ENCODE results near the gene PRKG1. TPM values are rescaled to one million over a fixed set of nuclear protein-coding genes. Genes with fewer than 3 reads are reported as not detected.

The PRKG1 gene
- total and polyA plus RNA-seq, 2 donors from 2014 or later, result 3.6 to 14.8 TPM

- intact Hi-C loops (cut with DNase I), result no loop called here
- Histone ChIP-seq H3K9ac (ENCODE audit: low read length in 3 of 3) (no peak overlapping the region), H3K4me1 (ENCODE audit: control insufficient read depth in 2 of 3, insufficient read depth in 2 of 3, low read depth in 1 of 3, low read length in 3 of 3) (no peaks in the 10 kb centered on the region), H3K36me3 (ENCODE audit: control insufficient read depth in 2 of 3, insufficient read depth in 3 of 3, low read length in 3 of 3) (no peaks in the 10 kb centered on the region), H3K27ac (ENCODE audit: low read depth in 2 of 2, low read length in 2 of 2) (no peak overlapping the region), H3K4me3 (ENCODE audit: low read length in 3 of 3) (no peak overlapping the region), H3K27me3 (ENCODE audit: control insufficient read depth, insufficient read depth, low read length) (no peaks in the 10 kb centered on the region), H3K9me3 (ENCODE audit: control insufficient read depth in 2 of 3, insufficient read depth in 1 of 3, low read length in 3 of 3) (no peaks in the 10 kb centered on the region)
- no peak for DNase-seq
- no peak for FAIRE-seq
- TF ChIP-seq CTCF (IDR thresholded peaks at IDR 0.05; ENCODE audit: borderline replicate concordance, extremely low read depth, insufficient read depth), result no peak
These were observed 746.8 kb downstream of the PRKG1 start for GRCh38 chr10:51821045-51821444.

GRCh38 chr10:51821745-51822144 is 747.5 kb downstream of the PRKG1 start:
- intact Hi-C loops (cut with DNase I), result no loop called here

GRCh38 chr10:51832652-51833383 is 758.5 kb downstream of the PRKG1 start:
- peaks cover 0 to 7% (median 0%) of the 10 kb centered on the region in 3 donors for H3K9me3 ChIP-seq (ENCODE audit: control insufficient read depth in 2 of 3, insufficient read depth in 1 of 3, low read length in 3 of 3)
- intact Hi-C loops (cut with DNase I), result no loop called here
- DNase-seq, result peak in 1 of 5 donors; percentile 6
- H3K27me3 ChIP-seq (ENCODE audit: control insufficient read depth, insufficient read depth, low read length), result no peaks in the 10 kb centered on the region
- no peak overlapping the region for H3K27ac ChIP-seq (ENCODE audit: low read depth in 2 of 2, low read length in 2 of 2)
- TF ChIP-seq CTCF (IDR thresholded peaks at IDR 0.05; ENCODE audit: borderline replicate concordance, extremely low read depth, insufficient read depth), result no peak
- FAIRE-seq, result no peak
- no peak overlapping the region for H3K4me3 ChIP-seq (ENCODE audit: low read length in 3 of 3)
- H3K9ac ChIP-seq (ENCODE audit: low read length in 3 of 3), result no peak overlapping the region
- no peaks in the 10 kb centered on the region for H3K4me1 ChIP-seq (ENCODE audit: control insufficient read depth in 2 of 3, insufficient read depth in 2 of 3, low read depth in 1 of 3, low read length in 3 of 3)
- no peaks in the 10 kb centered on the region for H3K36me3 ChIP-seq (ENCODE audit: control insufficient read depth in 2 of 3, insufficient read depth in 3 of 3, low read length in 3 of 3)

More at GRCh38 chr10:51821745-51822144, 747.5 kb downstream of the PRKG1 start:
- no peak overlapping the region for H3K4me3 ChIP-seq (ENCODE audit: low read length in 3 of 3)
- H3K9ac ChIP-seq (ENCODE audit: low read length in 3 of 3), result no peak overlapping the region
- no peak for TF ChIP-seq CTCF (IDR thresholded peaks at IDR 0.05; ENCODE audit: borderline replicate concordance, extremely low read depth, insufficient read depth)
- FAIRE-seq (no peak), DNase-seq (no peak)
- no peaks in the 10 kb centered on the region for H3K4me1 ChIP-seq (ENCODE audit: control insufficient read depth in 2 of 3, insufficient read depth in 2 of 3, low read depth in 1 of 3, low read length in 3 of 3)
- H3K27me3 ChIP-seq (ENCODE audit: control insufficient read depth, insufficient read depth, low read length), result no peaks in the 10 kb centered on the region
- H3K36me3 ChIP-seq (ENCODE audit: control insufficient read depth in 2 of 3, insufficient read depth in 3 of 3, low read length in 3 of 3), result no peaks in the 10 kb centered on the region
- H3K27ac ChIP-seq (ENCODE audit: low read depth in 2 of 2, low read length in 2 of 2), result no peak overlapping the region
- no peaks in the 10 kb centered on the region for H3K9me3 ChIP-seq (ENCODE audit: control insufficient read depth in 2 of 3, insufficient read depth in 1 of 3, low read length in 3 of 3)
